ENCODE data around the gene ZNF143.

DNA sequence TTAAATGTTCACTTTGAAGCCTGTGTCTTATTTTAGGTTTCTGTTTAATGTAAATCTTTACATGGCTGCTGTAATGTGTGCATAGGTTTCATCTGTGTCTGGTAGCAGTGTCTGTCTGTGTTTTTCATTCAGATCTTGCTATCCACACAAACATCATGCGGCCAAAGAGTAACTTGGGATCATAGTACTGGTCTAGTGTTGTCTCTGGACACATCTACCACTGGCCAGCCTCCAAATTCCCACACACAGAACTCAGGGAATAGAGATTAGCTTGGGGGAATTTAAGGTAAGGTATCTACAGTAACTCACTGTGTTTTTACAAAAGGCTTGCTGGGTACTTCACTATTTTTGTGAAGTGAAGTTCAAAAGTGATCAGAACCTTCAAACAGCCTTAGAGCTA, 32.1 kb upstream of the ZNF143 start:
- no peak for TF ChIP-seq POLR2A (IDR thresholded peaks at IDR 0.05)
- TF ChIP-seq, protein P1, sequence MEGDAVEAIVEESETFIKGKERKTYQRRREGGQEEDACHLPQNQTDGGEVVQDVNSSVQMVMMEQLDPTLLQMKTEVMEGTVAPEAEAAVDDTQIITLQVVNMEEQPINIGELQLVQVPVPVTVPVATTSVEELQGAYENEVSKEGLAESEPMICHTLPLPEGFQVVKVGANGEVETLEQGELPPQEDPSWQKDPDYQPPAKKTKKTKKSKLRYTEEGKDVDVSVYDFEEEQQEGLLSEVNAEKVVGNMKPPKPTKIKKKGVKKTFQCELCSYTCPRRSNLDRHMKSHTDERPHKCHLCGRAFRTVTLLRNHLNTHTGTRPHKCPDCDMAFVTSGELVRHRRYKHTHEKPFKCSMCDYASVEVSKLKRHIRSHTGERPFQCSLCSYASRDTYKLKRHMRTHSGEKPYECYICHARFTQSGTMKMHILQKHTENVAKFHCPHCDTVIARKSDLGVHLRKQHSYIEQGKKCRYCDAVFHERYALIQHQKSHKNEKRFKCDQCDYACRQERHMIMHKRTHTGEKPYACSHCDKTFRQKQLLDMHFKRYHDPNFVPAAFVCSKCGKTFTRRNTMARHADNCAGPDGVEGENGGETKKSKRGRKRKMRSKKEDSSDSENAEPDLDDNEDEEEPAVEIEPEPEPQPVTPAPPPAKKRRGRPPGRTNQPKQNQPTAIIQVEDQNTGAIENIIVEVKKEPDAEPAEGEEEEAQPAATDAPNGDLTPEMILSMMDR (IDR thresholded peaks at IDR 0.05), result no peak
